HG03175 (cell line): Measurements from ENCODE around the gene TARDBP.
"Not testable (repeated sequence)": the region's sequence is repeated elsewhere in the genome, so short reads cannot be mapped to it uniquely, and the experiment has no call there.

ENCODE experiments used
- ATAC-seq: cut with Tn5 transposase; IDR thresholded peaks from one replicate; pipeline ENCODE4 v1.9.1; 2021; ENCODE audit warnings: mild to moderate bottlenecking, moderate library complexity; ENCODE audit not compliant: unreplicated experiment

Gene TARDBP

GRCh38 chr1:11012260-11013159, at the start of gene TARDBP:
Gene TARDBP, plus strand, starts transcription at chr1:11012654. Its CDS starts 1,074 bp downstream, at chr1:11013728.
- peak; percentile 90 for ATAC-seq

DNA sequence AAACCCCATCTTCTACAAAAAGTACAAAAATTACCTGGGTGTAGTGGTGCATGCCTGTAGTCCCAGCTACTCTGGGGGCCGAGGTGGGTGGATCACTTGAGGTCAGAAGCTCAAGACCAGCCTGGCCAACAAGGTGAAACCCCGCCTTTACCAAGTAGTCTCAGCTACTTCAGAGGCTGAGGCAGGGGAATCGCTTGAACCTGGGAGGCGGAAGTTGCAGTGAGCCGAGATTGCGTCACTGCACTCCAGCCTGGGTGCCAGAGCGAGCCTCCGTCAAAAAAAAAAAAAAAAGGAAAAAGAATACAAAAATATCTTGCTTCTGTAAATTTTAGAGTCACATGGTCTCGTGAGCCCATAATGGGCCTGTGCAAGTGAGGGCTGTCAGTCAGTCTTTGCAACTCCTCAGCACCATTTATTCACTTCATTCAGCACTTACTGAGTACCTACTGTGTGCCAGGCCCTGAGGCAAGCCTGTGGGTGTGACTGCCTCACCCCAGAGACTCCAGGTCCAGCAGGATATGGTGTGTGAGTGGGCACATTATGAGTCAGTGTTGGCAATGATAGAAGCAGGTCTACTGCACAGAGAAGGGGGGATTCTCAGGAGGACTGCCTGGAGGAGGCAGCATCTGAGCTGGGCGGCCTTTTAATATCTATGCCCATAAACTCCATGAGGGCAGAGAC, 46.8 kb upstream of the TARDBP start:
- ATAC-seq, result peak; percentile 36

DNA sequence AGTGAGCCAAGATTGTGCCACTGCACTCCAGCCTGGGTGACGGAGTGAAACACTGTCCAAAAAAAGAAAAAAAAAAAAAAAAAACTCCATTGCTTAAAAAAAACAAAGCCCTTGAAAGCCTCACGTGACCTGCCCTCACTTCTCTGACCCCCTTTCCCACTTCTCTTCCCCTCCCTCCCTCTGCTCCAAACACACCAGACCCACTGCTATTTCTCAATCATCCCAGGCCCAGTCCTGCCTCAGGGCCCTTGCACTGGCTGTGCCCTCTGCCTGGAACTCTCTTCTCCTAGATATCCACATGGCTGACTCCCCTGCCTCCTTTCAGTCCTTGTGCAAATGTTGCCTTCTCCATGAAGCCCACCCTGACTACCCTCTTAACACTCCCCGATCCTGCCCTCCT, 45.4 kb upstream of the TARDBP start:
- no peak for ATAC-seq

- no peak for ATAC-seq
These were observed 44.0 kb upstream of the TARDBP start for GRCh38 chr1:10968411-10968826.

- ATAC-seq, result no peak
These were observed 43.0 kb upstream of the TARDBP start for GRCh38 chr1:10969267-10969970.

DNA sequence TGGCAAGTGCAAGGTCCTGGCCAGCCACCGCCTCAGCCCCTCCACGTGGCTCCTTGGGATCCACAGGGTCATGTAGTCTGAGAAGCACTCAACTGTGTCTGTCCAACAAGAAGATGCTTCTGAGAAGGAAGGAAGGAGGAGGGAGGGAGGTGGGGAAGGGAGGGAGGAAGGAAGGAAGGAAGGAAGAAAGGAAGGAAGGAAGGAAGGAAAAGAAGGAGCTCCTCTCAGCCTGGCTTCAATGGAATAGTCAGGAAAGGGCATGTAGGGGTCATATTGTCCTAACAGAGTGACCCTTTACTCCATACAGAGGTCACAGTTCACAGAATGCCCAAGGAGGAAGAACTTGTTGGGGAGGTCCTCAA, 42.5 kb upstream of the TARDBP start:
- ATAC-seq, result no peak

GRCh38 chr1:10973552-10973951, 38.9 kb upstream of the TARDBP start:
- no peak for ATAC-seq

DNA sequence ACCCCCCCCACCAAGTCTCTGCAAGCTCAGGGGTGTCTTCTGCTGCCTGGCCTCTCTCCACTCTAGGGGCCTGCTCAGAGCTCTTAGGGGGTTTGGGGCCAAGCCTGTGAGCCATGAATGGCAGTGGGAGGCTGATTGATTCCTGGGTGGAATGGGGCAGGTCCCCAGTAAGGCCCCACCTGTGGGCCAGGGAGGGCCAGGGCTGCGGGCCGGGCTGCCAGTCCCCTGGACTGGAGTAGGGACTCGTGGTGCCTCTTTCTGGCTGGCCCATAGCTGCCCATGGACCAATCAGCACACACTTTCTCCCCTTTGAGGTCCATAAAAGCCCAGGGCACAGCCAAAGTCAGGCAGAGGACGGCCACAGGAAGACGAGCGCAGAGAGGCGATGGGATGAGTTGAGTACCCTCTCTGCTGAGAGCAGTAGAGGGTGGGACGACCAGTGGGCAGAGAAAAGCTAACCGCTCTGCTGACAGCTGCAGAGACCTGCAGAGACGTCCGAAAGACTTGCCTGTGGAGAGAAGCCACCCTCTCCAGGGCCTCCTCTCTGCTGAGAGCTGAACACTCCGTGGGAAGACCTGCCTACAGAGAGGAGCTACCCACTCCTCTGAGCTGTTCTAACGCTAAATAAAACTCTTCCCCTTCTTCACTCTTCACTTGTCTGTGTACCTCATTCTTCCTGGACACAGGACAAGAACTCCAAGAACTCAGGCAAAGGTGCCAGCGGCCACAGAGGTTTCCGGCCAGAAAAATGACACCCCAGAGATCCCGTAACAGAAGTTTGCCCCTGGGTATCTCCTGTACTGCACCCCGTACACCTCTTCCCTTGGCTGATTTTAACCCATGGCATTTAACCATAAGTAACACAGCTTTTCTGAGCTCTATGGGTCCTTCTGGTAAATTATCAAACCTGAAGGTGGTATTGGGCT, 38.2 kb upstream of the TARDBP start:
- ATAC-seq, result no peak

- no peak for ATAC-seq
These were observed 36.7 kb upstream of the TARDBP start for GRCh38 chr1:10975567-10976326.

DNA sequence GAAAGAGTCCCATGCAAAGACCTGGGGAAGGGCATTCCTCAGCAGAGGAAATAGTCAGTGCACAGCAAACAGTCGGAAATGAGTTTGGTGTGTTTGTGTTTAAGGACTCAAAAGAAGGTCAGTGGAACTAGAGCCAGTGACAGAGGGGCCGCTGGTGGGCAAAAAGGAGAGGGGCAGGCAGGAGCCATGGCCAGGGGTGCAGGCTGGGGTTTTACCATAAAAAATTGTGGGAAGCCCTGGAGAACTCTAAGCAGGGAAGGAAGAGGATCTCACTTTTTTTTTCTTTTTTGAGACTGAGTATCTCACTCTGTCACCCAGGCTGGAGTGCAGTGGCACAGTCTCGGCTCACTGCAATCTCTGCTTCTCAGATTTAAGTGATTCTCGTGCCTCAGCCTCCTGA, 33.7 kb upstream of the TARDBP start:
- no peak for ATAC-seq

- ATAC-seq, result no peak
These were observed 33.0 kb upstream of the TARDBP start for GRCh38 chr1:10979483-10979920.

DNA sequence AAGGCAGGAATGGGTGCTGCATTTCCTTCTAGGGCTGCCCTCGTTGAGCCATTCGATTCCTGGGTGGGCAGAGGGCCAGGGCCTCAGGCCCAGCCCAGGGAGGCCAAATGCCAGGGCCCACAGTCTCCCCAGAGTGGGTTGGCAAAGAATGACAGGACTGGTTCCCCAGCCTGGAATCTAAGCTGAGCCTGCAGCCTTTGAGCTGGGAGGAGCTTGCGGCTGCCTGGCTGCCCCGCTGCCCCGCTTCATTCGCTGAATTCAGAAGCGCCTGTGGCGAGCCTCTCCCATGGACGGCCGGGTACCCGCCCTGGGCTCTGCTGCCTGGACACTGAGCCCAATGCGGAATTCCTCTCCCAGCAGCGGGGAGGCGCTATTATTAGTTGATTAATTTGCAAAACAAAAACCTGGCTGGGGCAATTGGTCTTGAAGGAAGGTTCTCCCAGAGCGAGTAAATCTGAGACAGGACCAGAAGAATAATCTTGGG, 32.3 kb upstream of the TARDBP start:
- ATAC-seq, result no peak

- ATAC-seq, result no peak
These were observed 31.4 kb upstream of the TARDBP start for GRCh38 chr1:10980841-10981727.

- no peak for ATAC-seq
These were observed 25.9 kb upstream of the TARDBP start for GRCh38 chr1:10986525-10986890.

GRCh38 chr1:10987840-10988417, 24.5 kb upstream of the TARDBP start:
- ATAC-seq, result no peak

DNA sequence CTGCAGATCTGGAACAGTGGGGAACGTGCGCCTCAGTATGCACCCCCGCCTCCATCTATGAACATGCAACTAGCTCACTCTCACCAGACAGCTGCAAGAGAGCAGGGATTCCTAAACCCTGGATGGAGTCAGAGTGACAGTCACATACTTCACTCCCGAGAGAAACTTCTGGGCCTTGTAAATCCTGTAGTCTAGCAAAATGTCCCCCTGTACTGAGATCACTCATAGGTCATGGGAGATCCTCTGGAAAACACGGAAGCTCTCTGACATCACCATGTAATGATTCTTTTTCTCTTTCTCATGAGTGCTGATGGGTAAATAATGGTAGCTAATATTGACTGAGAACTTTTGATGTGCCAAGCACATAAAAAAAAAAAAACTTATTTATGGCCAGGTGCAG, 23.4 kb upstream of the TARDBP start:
- no peak for ATAC-seq

DNA sequence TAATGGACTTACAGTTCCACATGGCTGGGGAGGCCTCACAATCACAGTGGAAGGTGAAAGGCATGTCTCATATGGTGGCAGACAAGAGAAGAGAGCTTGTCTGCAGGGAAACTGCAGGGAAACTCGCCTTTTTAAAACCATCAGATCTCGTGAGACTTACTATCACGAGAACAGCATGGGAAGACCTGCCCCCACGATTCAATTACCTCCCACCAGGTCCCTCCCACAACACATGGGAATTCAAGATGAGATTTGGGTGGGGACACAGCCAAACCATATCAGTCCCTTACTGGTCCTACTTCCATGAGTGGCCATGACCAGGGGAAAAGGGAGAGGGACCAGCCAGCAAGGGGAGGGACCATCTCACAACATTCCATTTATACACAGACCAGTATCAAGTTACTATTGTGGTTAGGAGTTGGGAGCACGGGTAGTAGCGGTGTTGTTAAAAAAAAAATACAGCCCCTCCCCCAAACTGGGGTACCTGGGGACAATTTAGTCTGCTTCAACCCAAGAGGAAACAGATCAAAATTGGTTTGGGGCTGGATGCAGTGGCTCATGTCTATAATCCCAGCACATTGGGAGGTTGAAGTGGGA, 22.4 kb upstream of the TARDBP start:
- ATAC-seq, result not testable (repeated sequence)

GRCh38 chr1:10990828-10991227, 21.6 kb upstream of the TARDBP start:
- no peak for ATAC-seq
